Stimulated activated naive B cell treated with anti-CD40 and anti-IgM and Interleukin-4, amounts not matched to agents 10 μg/mL and 1 μg/mL and 100 μg/mL, for 72 hours (primary cell): ENCODE measurements around the gene DCN.

Experiments
- ATAC-seq, 2 donors: fragments of 150-1000 bp; cut with Tn5 transposase; replicated peaks; 2 replicates each; pipeline ENCODE4 v1.10.0; 2021; ENCODE audit warnings: moderate library complexity in 1 of 2
- DNase-seq: peaks from one replicate; pipeline ENCODE4 v3.0.0; 2021
- H3K27ac Mint-ChIP-seq: one replicate; pipeline ENCODE4 v1.8.0; 2022; ENCODE audit warnings: mild to moderate bottlenecking, mixed read lengths
- H3K27me3 Mint-ChIP-seq, 2 donors: one replicate each; pipeline ENCODE4 v1.8.0; 2022; ENCODE audit warnings: mixed read lengths in 2 of 2
- H3K36me3 Mint-ChIP-seq, 2 donors: one replicate each; pipeline ENCODE4 v1.8.0; 2022; ENCODE audit warnings: mixed read lengths in 2 of 2, mild to moderate bottlenecking in 1 of 2
- H3K4me1 Mint-ChIP-seq, 2 donors: one replicate each; pipeline ENCODE4 v1.8.0; 2022; ENCODE audit warnings: mixed read lengths in 2 of 2, mild to moderate bottlenecking in 1 of 2
- H3K4me3 Mint-ChIP-seq, 2 donors: one replicate each; pipeline ENCODE4 v1.8.0; 2022; ENCODE audit warnings: mild to moderate bottlenecking in 2 of 2, mixed read lengths in 2 of 2, moderate library complexity in 1 of 2
- H3K9me3 Mint-ChIP-seq, 2 donors: one replicate each; pipeline ENCODE4 v1.8.0; 2022; ENCODE audit warnings: mixed read lengths in 2 of 2, mild to moderate bottlenecking in 1 of 2

Gene DCN

GRCh38 chr12:91109581-91110310, 72.9 kb downstream of the DCN start:
- peaks cover 0 to 3% of the 10 kb centered on the region in 2 donors for H3K27me3 Mint-ChIP-seq
- no peak for DNase-seq
- no peaks in the 10 kb centered on the region for H3K36me3 Mint-ChIP-seq
- no peak for ATAC-seq
- H3K9me3 Mint-ChIP-seq: no peaks in the 10 kb centered on the region
- no peak overlapping the region for H3K27ac Mint-ChIP-seq
- H3K4me3 Mint-ChIP-seq: no peak overlapping the region
- no peaks in the 10 kb centered on the region for H3K4me1 Mint-ChIP-seq

GRCh38 chr12:91109148-91109564, 73.5 kb downstream of the DCN start:
- no peak overlapping the region for H3K27ac Mint-ChIP-seq
- ATAC-seq: peak; percentile 65 to 69
- H3K4me1 Mint-ChIP-seq: no peaks in the 10 kb centered on the region
- H3K36me3 Mint-ChIP-seq: no peaks in the 10 kb centered on the region
- H3K27me3 Mint-ChIP-seq: peaks cover 0 to 3% of the 10 kb centered on the region in 2 donors
- DNase-seq: peak; percentile 10
- H3K4me3 Mint-ChIP-seq: no peak overlapping the region
- no peaks in the 10 kb centered on the region for H3K9me3 Mint-ChIP-seq

- no peak overlapping the region for H3K4me3 Mint-ChIP-seq
- H3K4me1 Mint-ChIP-seq: no peaks in the 10 kb centered on the region
- H3K36me3 Mint-ChIP-seq: no peaks in the 10 kb centered on the region
- ATAC-seq: no peak
- no peak for DNase-seq
- H3K27ac Mint-ChIP-seq: no peak overlapping the region
- H3K27me3 Mint-ChIP-seq: peaks cover 0 to 3% of the 10 kb centered on the region in 2 donors
- H3K9me3 Mint-ChIP-seq: no peaks in the 10 kb centered on the region
Measured at GRCh38 chr12:91108196-91108755, 74.3 kb downstream of the DCN start.

GRCh38 chr12:91106283-91106682, 76.3 kb downstream of the DCN start:
- no peak overlapping the region for H3K27ac Mint-ChIP-seq
- H3K4me1 Mint-ChIP-seq: no peaks in the 10 kb centered on the region
- H3K27me3 Mint-ChIP-seq: peaks cover 0 to 3% of the 10 kb centered on the region in 2 donors
- no peak for DNase-seq
- no peaks in the 10 kb centered on the region for H3K9me3 Mint-ChIP-seq
- H3K36me3 Mint-ChIP-seq: no peaks in the 10 kb centered on the region
- ATAC-seq: no peak
- H3K4me3 Mint-ChIP-seq: no peak overlapping the region

GRCh38 chr12:91105807-91106206, 76.8 kb downstream of the DCN start:
- Mint-ChIP-seq H3K27ac (no peak overlapping the region), H3K36me3 (no peaks in the 10 kb centered on the region), H3K27me3 (peaks cover 0 to 3% of the 10 kb centered on the region in 2 donors), H3K4me1 (no peaks in the 10 kb centered on the region), H3K4me3 (no peak overlapping the region), H3K9me3 (no peaks in the 10 kb centered on the region)
- no peak for DNase-seq
- no peak for ATAC-seq

GRCh38 chr12:91104812-91105466, 77.7 kb downstream of the DCN start:
- Mint-ChIP-seq H3K4me3 (no peak overlapping the region), H3K4me1 (no peaks in the 10 kb centered on the region), H3K27me3 (peaks cover 0 to 3% of the 10 kb centered on the region in 2 donors), H3K9me3 (no peaks in the 10 kb centered on the region), H3K36me3 (no peaks in the 10 kb centered on the region), H3K27ac (no peak overlapping the region)
- DNase-seq (no peak), ATAC-seq (no peak)

GRCh38 chr12:91103624-91104023, 79.0 kb downstream of the DCN start:
- Mint-ChIP-seq H3K27ac (no peak overlapping the region), H3K4me3 (no peak overlapping the region), H3K27me3 (no peaks in the 10 kb centered on the region), H3K4me1 (peaks cover 0 to under 1% of the 10 kb centered on the region in 2 donors), H3K36me3 (no peaks in the 10 kb centered on the region), H3K9me3 (no peaks in the 10 kb centered on the region)
- ATAC-seq: no peak
- no peak for DNase-seq

- ATAC-seq (no peak), DNase-seq (no peak)
- H3K4me1 Mint-ChIP-seq: peaks cover 2 to 6% of the 10 kb centered on the region in 2 donors
- no peaks in the 10 kb centered on the region for H3K27me3 Mint-ChIP-seq
- H3K27ac Mint-ChIP-seq: no peak overlapping the region
- no peak overlapping the region for H3K4me3 Mint-ChIP-seq
- no peaks in the 10 kb centered on the region for H3K36me3 Mint-ChIP-seq
- H3K9me3 Mint-ChIP-seq: no peaks in the 10 kb centered on the region
Measured at GRCh38 chr12:91103101-91103500, 79.5 kb downstream of the DCN start.

GRCh38 chr12:91100906-91101305, 81.7 kb downstream of the DCN start:
- Mint-ChIP-seq H3K4me3 (no peak overlapping the region), H3K9me3 (no peaks in the 10 kb centered on the region)

GRCh38 chr12:91099836-91100235, 82.8 kb downstream of the DCN start:
- Mint-ChIP-seq H3K36me3 (no peaks in the 10 kb centered on the region), H3K9me3 (no peaks in the 10 kb centered on the region), H3K27ac (no peak overlapping the region), H3K4me1 (peaks cover 2 to 6% of the 10 kb centered on the region in 2 donors), H3K27me3 (no peaks in the 10 kb centered on the region), H3K4me3 (no peak overlapping the region)
- ATAC-seq: no peak
- DNase-seq: no peak

More at GRCh38 chr12:91100906-91101305, 81.7 kb downstream of the DCN start:
- no peaks in the 10 kb centered on the region for H3K36me3 Mint-ChIP-seq
- no peak for ATAC-seq
- H3K27ac Mint-ChIP-seq: no peak overlapping the region
- H3K27me3 Mint-ChIP-seq: no peaks in the 10 kb centered on the region
- peaks cover 2 to 6% of the 10 kb centered on the region in 2 donors for H3K4me1 Mint-ChIP-seq
- no peak for DNase-seq

GRCh38 chr12:91099341-91099740, 83.3 kb downstream of the DCN start:
- H3K9me3 Mint-ChIP-seq: no peaks in the 10 kb centered on the region
- peaks cover 2 to 6% of the 10 kb centered on the region in 2 donors for H3K4me1 Mint-ChIP-seq
- ATAC-seq (no peak), DNase-seq (no peak)
- H3K36me3 Mint-ChIP-seq: no peaks in the 10 kb centered on the region
- H3K4me3 Mint-ChIP-seq: no peak overlapping the region
- H3K27ac Mint-ChIP-seq: no peak overlapping the region
- H3K27me3 Mint-ChIP-seq: no peaks in the 10 kb centered on the region

GRCh38 chr12:91098941-91099340, 83.7 kb downstream of the DCN start:
- Mint-ChIP-seq H3K27me3 (no peaks in the 10 kb centered on the region), H3K4me1 (peaks cover 2 to 6% of the 10 kb centered on the region in 2 donors), H3K36me3 (no peaks in the 10 kb centered on the region), H3K9me3 (no peaks in the 10 kb centered on the region), H3K4me3 (no peak overlapping the region), H3K27ac (no peak overlapping the region)
- DNase-seq: no peak
- no peak for ATAC-seq

GRCh38 chr12:91098461-91098860, 84.2 kb downstream of the DCN start:
- no peaks in the 10 kb centered on the region for H3K36me3 Mint-ChIP-seq
- H3K4me3 Mint-ChIP-seq: no peak overlapping the region
- H3K4me1 Mint-ChIP-seq: peaks cover 2 to 6% of the 10 kb centered on the region in 2 donors
- no peaks in the 10 kb centered on the region for H3K27me3 Mint-ChIP-seq
- no peaks in the 10 kb centered on the region for H3K9me3 Mint-ChIP-seq
- ATAC-seq: no peak
- no peak for DNase-seq
- no peak overlapping the region for H3K27ac Mint-ChIP-seq

- Mint-ChIP-seq H3K9me3 (peaks cover 8% of the 10 kb centered on the region in 2 donors), H3K36me3 (peaks cover 0 to 2% of the 10 kb centered on the region in 2 donors), H3K4me1 (peaks cover 2 to 6% of the 10 kb centered on the region in 2 donors), H3K27me3 (no peaks in the 10 kb centered on the region), H3K4me3 (no peak overlapping the region), H3K27ac (no peak overlapping the region)
- DNase-seq (no peak), ATAC-seq (no peak)
Measured at GRCh38 chr12:91094957-91095356, 87.7 kb downstream of the DCN start.
